ENCODE data around the gene MBD1.

DNA sequence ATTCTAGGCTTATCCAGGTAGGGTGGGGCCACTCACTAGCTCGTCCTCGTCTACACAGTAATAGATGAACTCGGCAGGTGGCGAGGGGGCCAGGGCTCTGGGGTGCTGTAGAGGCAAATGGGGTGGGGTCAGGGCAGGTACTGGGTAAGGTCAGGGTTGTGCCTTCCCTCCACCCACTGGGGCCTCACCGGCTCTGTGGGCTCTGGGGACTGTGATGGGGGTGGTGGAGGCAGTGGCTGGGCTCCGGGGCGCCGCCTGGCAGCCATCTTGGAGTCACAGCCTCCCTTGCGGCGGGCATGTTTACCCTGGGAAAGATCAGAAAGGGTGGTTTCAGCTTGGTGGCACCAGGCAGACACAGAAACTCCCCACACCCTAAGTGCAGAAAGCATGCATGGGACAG lies 6.4 kb downstream of the MBD1 start:
- no peak for TF ChIP-seq ATF1 (CRISPR knock-in tag; IDR thresholded peaks at IDR 0.05)
- TF ChIP-seq, protein P1, sequence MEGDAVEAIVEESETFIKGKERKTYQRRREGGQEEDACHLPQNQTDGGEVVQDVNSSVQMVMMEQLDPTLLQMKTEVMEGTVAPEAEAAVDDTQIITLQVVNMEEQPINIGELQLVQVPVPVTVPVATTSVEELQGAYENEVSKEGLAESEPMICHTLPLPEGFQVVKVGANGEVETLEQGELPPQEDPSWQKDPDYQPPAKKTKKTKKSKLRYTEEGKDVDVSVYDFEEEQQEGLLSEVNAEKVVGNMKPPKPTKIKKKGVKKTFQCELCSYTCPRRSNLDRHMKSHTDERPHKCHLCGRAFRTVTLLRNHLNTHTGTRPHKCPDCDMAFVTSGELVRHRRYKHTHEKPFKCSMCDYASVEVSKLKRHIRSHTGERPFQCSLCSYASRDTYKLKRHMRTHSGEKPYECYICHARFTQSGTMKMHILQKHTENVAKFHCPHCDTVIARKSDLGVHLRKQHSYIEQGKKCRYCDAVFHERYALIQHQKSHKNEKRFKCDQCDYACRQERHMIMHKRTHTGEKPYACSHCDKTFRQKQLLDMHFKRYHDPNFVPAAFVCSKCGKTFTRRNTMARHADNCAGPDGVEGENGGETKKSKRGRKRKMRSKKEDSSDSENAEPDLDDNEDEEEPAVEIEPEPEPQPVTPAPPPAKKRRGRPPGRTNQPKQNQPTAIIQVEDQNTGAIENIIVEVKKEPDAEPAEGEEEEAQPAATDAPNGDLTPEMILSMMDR (IDR thresholded peaks at IDR 0.05), result no peak
- no peak for TF ChIP-seq EMX1 (CRISPR knock-in tag; IDR thresholded peaks at IDR 0.05)
- TF ChIP-seq ZNF396 (CRISPR knock-in tag; IDR thresholded peaks at IDR 0.05; ENCODE audit: borderline replicate concordance), result no peak
- no peak for TF ChIP-seq TEAD4 (CRISPR knock-in tag; IDR thresholded peaks at IDR 0.05)
- TF ChIP-seq, protein P2, sequence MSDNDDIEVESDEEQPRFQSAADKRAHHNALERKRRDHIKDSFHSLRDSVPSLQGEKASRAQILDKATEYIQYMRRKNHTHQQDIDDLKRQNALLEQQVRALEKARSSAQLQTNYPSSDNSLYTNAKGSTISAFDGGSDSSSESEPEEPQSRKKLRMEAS (CRISPR knock-in tag; IDR thresholded peaks at IDR 0.05), result no peak
- no peak for TF ChIP-seq NFYB (CRISPR knock-in tag; conservative IDR thresholded peaks at IDR 0.05; ENCODE audit: low read depth)
- TF ChIP-seq GABPB1 (CRISPR knock-in tag; IDR thresholded peaks at IDR 0.05), result no peak
- TF ChIP-seq, protein P3, sequence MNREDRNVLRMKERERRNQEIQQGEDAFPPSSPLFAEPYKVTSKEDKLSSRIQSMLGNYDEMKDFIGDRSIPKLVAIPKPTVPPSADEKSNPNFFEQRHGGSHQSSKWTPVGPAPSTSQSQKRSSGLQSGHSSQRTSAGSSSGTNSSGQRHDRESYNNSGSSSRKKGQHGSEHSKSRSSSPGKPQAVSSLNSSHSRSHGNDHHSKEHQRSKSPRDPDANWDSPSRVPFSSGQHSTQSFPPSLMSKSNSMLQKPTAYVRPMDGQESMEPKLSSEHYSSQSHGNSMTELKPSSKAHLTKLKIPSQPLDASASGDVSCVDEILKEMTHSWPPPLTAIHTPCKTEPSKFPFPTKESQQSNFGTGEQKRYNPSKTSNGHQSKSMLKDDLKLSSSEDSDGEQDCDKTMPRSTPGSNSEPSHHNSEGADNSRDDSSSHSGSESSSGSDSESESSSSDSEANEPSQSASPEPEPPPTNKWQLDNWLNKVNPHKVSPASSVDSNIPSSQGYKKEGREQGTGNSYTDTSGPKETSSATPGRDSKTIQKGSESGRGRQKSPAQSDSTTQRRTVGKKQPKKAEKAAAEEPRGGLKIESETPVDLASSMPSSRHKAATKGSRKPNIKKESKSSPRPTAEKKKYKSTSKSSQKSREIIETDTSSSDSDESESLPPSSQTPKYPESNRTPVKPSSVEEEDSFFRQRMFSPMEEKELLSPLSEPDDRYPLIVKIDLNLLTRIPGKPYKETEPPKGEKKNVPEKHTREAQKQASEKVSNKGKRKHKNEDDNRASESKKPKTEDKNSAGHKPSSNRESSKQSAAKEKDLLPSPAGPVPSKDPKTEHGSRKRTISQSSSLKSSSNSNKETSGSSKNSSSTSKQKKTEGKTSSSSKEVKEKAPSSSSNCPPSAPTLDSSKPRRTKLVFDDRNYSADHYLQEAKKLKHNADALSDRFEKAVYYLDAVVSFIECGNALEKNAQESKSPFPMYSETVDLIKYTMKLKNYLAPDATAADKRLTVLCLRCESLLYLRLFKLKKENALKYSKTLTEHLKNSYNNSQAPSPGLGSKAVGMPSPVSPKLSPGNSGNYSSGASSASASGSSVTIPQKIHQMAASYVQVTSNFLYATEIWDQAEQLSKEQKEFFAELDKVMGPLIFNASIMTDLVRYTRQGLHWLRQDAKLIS (CRISPR knock-in tag; IDR thresholded peaks at IDR 0.05; ENCODE audit: borderline replicate concordance), result no peak
- TF ChIP-seq ZNF671 (CRISPR knock-in tag; IDR thresholded peaks at IDR 0.05), result no peak
- TF ChIP-seq, protein P4, sequence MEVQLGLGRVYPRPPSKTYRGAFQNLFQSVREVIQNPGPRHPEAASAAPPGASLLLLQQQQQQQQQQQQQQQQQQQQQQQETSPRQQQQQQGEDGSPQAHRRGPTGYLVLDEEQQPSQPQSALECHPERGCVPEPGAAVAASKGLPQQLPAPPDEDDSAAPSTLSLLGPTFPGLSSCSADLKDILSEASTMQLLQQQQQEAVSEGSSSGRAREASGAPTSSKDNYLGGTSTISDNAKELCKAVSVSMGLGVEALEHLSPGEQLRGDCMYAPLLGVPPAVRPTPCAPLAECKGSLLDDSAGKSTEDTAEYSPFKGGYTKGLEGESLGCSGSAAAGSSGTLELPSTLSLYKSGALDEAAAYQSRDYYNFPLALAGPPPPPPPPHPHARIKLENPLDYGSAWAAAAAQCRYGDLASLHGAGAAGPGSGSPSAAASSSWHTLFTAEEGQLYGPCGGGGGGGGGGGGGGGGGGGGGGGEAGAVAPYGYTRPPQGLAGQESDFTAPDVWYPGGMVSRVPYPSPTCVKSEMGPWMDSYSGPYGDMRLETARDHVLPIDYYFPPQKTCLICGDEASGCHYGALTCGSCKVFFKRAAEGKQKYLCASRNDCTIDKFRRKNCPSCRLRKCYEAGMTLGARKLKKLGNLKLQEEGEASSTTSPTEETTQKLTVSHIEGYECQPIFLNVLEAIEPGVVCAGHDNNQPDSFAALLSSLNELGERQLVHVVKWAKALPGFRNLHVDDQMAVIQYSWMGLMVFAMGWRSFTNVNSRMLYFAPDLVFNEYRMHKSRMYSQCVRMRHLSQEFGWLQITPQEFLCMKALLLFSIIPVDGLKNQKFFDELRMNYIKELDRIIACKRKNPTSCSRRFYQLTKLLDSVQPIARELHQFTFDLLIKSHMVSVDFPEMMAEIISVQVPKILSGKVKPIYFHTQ (CRISPR knock-in tag; IDR thresholded peaks at IDR 0.05), result no peak
- TF ChIP-seq, protein P5, sequence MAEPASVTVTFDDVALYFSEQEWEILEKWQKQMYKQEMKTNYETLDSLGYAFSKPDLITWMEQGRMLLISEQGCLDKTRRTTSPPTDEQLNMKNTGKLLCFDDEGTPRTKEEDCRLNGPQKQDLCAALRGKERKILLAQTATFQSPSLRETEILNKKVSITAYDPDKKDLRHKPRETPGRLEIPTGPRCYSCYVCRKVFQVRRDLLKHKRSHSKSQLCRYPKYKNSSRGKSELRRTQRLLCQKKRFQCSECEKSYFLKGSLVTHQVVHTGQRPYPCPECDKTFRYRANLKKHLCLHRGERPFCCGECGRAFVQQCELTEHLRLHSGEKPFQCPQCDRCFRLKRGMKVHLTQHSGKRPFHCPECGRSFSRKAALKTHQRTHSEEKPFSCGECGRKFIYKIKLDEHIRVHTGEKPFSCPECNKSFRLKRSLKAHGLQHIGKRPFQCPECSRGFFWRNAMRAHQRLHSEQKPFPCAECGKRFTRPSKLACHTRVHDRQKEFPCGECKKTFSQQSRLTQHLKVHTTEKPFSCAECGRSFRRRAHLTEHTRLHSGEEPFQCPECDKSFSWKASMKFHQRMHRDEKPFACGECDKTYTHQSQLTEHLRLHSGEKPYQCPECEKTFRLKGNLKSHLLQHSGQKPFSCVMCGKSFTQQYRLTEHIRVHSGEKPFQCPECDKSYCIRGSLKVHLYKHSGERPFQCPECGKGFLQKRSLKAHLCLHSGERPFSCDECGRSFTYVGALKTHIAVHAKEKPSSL (CRISPR knock-in tag; conservative IDR thresholded peaks at IDR 0.05), result no peak

Data from WTC11 (cell line).